Parathyroid adenoma (tissue), 2 donors: ENCODE results near the gene PILRA.

ENCODE experiments used
- H2AFZ ChIP-seq: fragments of 300-600 bp; sonication (generic); one replicate; pipeline ENCODE4 v1.7.0; 2017; ENCODE audit warnings: antibody characterized with exemption, mild to moderate bottlenecking
- H3K27ac ChIP-seq: fragments of 300-600 bp; sonication (generic); one replicate; pipeline ENCODE4 v1.7.0; 2017
- H3K27me3 ChIP-seq: fragments of 300-600 bp; sonication (generic); one replicate; pipeline ENCODE4 v1.7.0; 2017; ENCODE audit warnings: low read length; ENCODE audit not compliant: control insufficient read depth, insufficient read depth
- H3K36me3 ChIP-seq: fragments of 300-600 bp; sonication (generic); one replicate; pipeline ENCODE4 v1.7.0; 2017; ENCODE audit warnings: low read length; ENCODE audit not compliant: control insufficient read depth, insufficient read depth
- H3K4me1 ChIP-seq: fragments of 300-600 bp; sonication (generic); one replicate; pipeline ENCODE4 v1.7.0; 2017; ENCODE audit warnings: control low read depth
- H3K4me2 ChIP-seq: fragments of 300-600 bp; sonication (generic); one replicate; pipeline ENCODE4 v1.7.0; 2017; ENCODE audit warnings: low read length
- H3K4me3 ChIP-seq: fragments of 300-600 bp; sonication (generic); one replicate; pipeline ENCODE4 v1.7.0; 2017; ENCODE audit warnings: low read depth, low read length
- H3K79me2 ChIP-seq: fragments of 300-600 bp; sonication (generic); one replicate; pipeline ENCODE4 v1.7.0; 2017; ENCODE audit warnings: control low read depth
- H3K9ac ChIP-seq: fragments of 300-600 bp; sonication (generic); one replicate; pipeline ENCODE4 v1.7.0; 2017; ENCODE audit warnings: mild to moderate bottlenecking
- H3K9me3 ChIP-seq: fragments of 300-600 bp; sonication (generic); one replicate; pipeline ENCODE4 v1.7.0; 2017; ENCODE audit warnings: low read length; ENCODE audit not compliant: control insufficient read depth
- CTCF ChIP-seq: fragments of 300-600 bp; sonication (generic); IDR thresholded peaks from one replicate; pipeline ENCODE4 v1.7.0; 2017; ENCODE audit warnings: antibody characterized with exemption, mild to moderate bottlenecking
- donor health status: primary hyperparathyroidism.

The PILRA gene

DNA sequence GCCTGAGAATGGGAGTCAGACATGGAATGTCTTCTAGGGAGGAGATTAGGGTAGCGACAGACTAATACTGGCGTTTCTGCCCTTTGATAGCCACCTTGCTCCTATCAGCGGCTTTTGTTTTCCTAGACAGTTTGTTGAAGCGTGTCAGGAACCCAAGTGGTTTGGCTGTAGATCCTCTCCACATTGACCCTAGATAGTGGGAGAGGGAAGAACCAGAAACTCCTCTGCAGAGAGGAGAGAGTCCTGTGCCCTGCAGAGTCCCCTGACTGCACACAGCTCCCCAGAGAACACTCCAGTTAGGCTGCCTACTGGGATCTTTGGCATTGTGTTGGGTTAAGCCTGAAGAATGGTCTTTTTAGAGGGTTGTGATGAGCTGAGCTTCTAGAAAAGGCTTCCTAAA is 58.8 kb downstream of the PILRA start:
- Histone ChIP-seq H3K36me3 (no peaks in the 10 kb centered on the region), H3K4me2 (peak overlapping the region; percentile 53), H2AFZ (no peak overlapping the region), H3K27ac (peak overlapping the region; percentile 100), H3K9me3 (no peaks in the 10 kb centered on the region), H3K79me2 (peaks cover 6% of the 10 kb centered on the region), H3K4me1 (peaks cover 35% of the 10 kb centered on the region), H3K27me3 (no peaks in the 10 kb centered on the region), H3K4me3 (peak overlapping the region; percentile 35), H3K9ac (no peak overlapping the region)
- TF ChIP-seq CTCF: no peak

DNA sequence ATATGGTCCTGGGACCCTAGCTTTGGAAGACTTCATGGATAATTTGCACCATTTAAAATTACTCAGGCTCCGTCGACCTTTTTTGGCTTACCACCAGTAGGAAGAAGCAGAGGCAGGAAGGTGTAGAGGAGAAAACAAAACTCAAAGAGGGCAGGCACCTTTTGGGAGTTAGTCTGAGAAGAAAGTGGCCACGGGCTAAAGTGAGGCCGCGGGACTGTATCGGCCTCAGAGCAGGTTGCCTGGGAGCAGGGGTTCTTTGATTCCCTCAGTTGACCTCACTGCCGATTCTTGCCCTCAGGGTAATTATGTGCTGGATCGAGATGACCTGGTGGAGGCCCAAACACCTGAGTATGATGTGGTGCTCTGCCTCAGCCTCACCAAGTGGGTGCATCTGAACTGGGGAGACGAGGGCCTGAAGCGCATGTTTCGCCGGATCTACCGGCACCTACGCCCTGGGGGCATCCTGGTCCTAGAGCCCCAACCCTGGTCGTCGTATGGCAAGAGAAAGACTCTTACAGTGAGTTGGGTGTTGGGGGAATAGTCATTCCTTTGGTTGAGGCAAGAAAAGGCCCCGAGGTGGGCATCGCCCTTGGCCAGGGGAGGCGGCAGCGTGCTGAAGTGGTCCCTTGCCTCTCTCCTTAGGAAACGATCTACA is 59.5 kb downstream of the PILRA start:
- TF ChIP-seq CTCF: no peak
- peak overlapping the region; percentile 53 for H3K4me2 ChIP-seq
- peaks cover 35% of the 10 kb centered on the region for H3K4me1 ChIP-seq
- no peak overlapping the region for H2AFZ ChIP-seq
- H3K27ac ChIP-seq: peak overlapping the region; percentile 100
- H3K27me3 ChIP-seq: no peaks in the 10 kb centered on the region
- H3K9ac ChIP-seq: no peak overlapping the region
- no peaks in the 10 kb centered on the region for H3K9me3 ChIP-seq
- H3K79me2 ChIP-seq: peaks cover 6% of the 10 kb centered on the region
- H3K4me3 ChIP-seq: peak overlapping the region; percentile 35
- H3K36me3 ChIP-seq: no peaks in the 10 kb centered on the region

DNA sequence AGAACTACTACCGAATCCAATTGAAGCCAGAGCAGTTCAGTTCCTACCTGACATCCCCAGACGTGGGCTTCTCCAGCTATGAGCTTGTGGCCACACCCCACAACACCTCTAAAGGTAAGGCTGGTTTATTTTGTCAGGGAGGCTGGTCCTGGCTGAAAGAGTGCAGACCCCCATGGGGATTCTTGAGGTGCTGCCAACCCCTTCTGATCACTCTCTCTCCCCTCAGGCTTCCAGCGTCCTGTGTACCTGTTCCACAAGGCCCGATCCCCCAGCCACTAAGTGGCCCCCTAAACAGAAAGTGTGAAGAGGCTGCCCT is 59.9 kb downstream of the PILRA start:
- no peak overlapping the region for H3K27ac ChIP-seq

GRCh38 chr7:100433592-100434296 is 60.5 kb downstream of the PILRA start:
- TF ChIP-seq CTCF: no peak
- no peak overlapping the region for H3K4me2 ChIP-seq
- no peaks in the 10 kb centered on the region for H3K27me3 ChIP-seq
- no peak overlapping the region for H3K4me3 ChIP-seq
- H3K9me3 ChIP-seq: no peaks in the 10 kb centered on the region
- H3K79me2 ChIP-seq: peaks cover 6% of the 10 kb centered on the region
- H3K27ac ChIP-seq: peak overlapping the region; percentile 31
- no peak overlapping the region for H3K9ac ChIP-seq
- H2AFZ ChIP-seq: no peak overlapping the region
- no peaks in the 10 kb centered on the region for H3K36me3 ChIP-seq
- H3K4me1 ChIP-seq: peaks cover 32% of the 10 kb centered on the region

More for the DNA sequence above, 59.9 kb downstream of the PILRA start:
- no peaks in the 10 kb centered on the region for H3K9me3 ChIP-seq
- no peak overlapping the region for H2AFZ ChIP-seq
- H3K27me3 ChIP-seq: no peaks in the 10 kb centered on the region
- H3K79me2 ChIP-seq: peaks cover 6% of the 10 kb centered on the region
- no peak overlapping the region for H3K4me2 ChIP-seq
- no peak overlapping the region for H3K4me3 ChIP-seq
- no peak overlapping the region for H3K9ac ChIP-seq
- H3K36me3 ChIP-seq: no peaks in the 10 kb centered on the region
- no peak for TF ChIP-seq CTCF
- H3K4me1 ChIP-seq: peaks cover 32% of the 10 kb centered on the region
